Activated CD4-positive, alpha-beta T cell treated with anti-CD3 and anti-CD28 coated beads for 48 hours (primary cell): ENCODE measurements around the gene KARS1.
"Not testable (repeated sequence)": the region's sequence is repeated elsewhere in the genome, so short reads cannot be mapped to it uniquely, and the experiment has no call there.

ENCODE experiments used
- DNase-seq: peaks from one replicate; pipeline ENCODE4 v3.0.0-alpha.2; 2020

Gene KARS1

GRCh38 chr16:75622761-75623605, 24.5 kb downstream of the KARS1 start, which contains the start of gene ADAT1:
Gene ADAT1, minus strand, starts transcription at chr16:75623281. Its CDS starts 2,482 bp downstream, at chr16:75620799.
- DNase-seq = peak; percentile 99

GRCh38 chr16:75621170-75621477, 26.3 kb downstream of the KARS1 start:
- no peak for DNase-seq

- DNase-seq = no peak
Measured at GRCh38 chr16:75620326-75621169, 26.9 kb downstream of the KARS1 start.

- no peak for DNase-seq
Measured at GRCh38 chr16:75618780-75619179, 28.7 kb downstream of the KARS1 start.

GRCh38 chr16:75617121-75617520, 30.3 kb downstream of the KARS1 start:
- no peak for DNase-seq

GRCh38 chr16:75616521-75617010, 30.9 kb downstream of the KARS1 start:
- DNase-seq = no peak

- no peak for DNase-seq
Measured at GRCh38 chr16:75615619-75616018, 31.8 kb downstream of the KARS1 start.

GRCh38 chr16:75614066-75614897, 33.2 kb downstream of the KARS1 start:
- no peak for DNase-seq

GRCh38 chr16:75606507-75606906, 41.0 kb downstream of the KARS1 start:
- DNase-seq = no peak

GRCh38 chr16:75603241-75603640, 44.2 kb downstream of the KARS1 start:
- no peak for DNase-seq

GRCh38 chr16:75599452-75600277, 47.8 kb downstream of the KARS1 start:
- DNase-seq = no peak

GRCh38 chr16:75593825-75594820, 53.3 kb downstream of the KARS1 start:
- DNase-seq = peak; percentile 11

GRCh38 chr16:75593308-75593707, 54.2 kb downstream of the KARS1 start:
- DNase-seq = no peak

- DNase-seq = not testable (repeated sequence)
Measured at GRCh38 chr16:75591927-75592326, 55.5 kb downstream of the KARS1 start.

- DNase-seq = no peak
Measured at GRCh38 chr16:75590920-75591843, 56.3 kb downstream of the KARS1 start.

- DNase-seq = no peak
Measured at GRCh38 chr16:75589306-75589705, 58.2 kb downstream of the KARS1 start.

- no peak for DNase-seq
Measured at GRCh38 chr16:75588716-75589115, 58.7 kb downstream of the KARS1 start.

GRCh38 chr16:75584108-75584507, 63.4 kb downstream of the KARS1 start:
- no peak for DNase-seq

GRCh38 chr16:75579281-75579834, 68.1 kb downstream of the KARS1 start:
- no peak for DNase-seq
